Tongue (tissue), 2 donors: ENCODE measurements around the gene EPS8. TPM values are rescaled to one million over a fixed set of nuclear protein-coding genes. Genes with fewer than 3 reads are reported as not detected.

Experiments
- DNase-seq: peaks from one replicate; pipeline ENCODE4 v3.0.0-alpha.2; 2015
- total RNA-seq: library from RNA; depleted of rRNA; stranded (reverse); fragments of >200 nt; gene quantifications from one replicate; pipeline ENCODE4 v1.2.3, GENCODE V29; 2014

Gene EPS8
- 39.8 TPM for total RNA-seq

GRCh38 chr12:15789220-15790171 is at the start of gene EPS8:
EPS8 (minus strand) TSS chr12:15789388; CDS start chr12:15682951, 106,437 bp downstream.
- peak; percentile 95 for DNase-seq

- peak; percentile 22 for DNase-seq
Measured at GRCh38 chr12:15837141-15837790, 48.1 kb upstream of the EPS8 start.

- DNase-seq, result no peak
Measured at GRCh38 chr12:15834575-15834974, 45.4 kb upstream of the EPS8 start.

GRCh38 chr12:15831315-15831978 is 42.3 kb upstream of the EPS8 start:
- DNase-seq, result no peak

GRCh38 chr12:15830538-15830937 is 41.4 kb upstream of the EPS8 start:
- DNase-seq, result no peak

DNA sequence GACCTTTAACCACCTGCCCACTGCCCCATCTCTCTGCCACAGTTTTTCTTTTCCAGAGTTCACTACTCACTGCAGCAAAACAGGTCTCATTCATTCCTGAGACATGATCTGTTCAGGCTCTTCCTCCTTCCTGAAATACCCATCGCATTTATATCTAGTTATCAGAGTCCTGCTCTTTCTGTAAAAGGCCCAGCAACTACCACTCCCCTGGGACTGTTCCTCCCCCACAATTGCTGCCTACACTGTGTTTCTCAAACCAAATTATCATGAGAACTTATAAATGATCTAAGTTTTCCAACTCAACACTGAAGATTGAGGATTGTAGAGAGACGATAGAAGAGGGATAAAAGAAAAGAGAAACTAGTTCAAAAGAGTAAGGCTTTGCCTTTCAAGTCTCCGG is 40.8 kb upstream of the EPS8 start:
- no peak for DNase-seq

- no peak for DNase-seq
Measured at GRCh38 chr12:15829255-15829654, 40.1 kb upstream of the EPS8 start.

- no peak for DNase-seq
Measured at GRCh38 chr12:15827136-15827535, 37.9 kb upstream of the EPS8 start.

DNA sequence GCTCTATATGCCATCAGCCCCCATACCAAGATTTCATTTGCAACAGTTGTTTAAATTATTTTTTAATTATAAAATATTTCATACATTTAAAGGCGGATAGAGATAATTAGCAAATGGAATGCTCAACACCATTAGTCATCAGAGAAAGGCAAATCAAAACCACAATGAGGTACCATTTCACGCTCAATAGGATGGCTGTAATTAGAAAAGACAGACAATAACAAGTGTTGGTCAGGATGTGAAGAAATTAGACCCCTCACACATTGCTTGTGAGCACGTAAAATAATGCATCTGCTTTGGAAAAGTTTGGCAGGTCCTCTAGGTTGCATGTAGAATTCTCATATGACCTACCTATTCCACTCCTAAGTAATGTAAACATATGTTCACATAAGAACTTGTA is 35.3 kb upstream of the EPS8 start:
- no peak for DNase-seq

GRCh38 chr12:15823360-15824128 is 34.4 kb upstream of the EPS8 start:
- DNase-seq, result no peak

DNA sequence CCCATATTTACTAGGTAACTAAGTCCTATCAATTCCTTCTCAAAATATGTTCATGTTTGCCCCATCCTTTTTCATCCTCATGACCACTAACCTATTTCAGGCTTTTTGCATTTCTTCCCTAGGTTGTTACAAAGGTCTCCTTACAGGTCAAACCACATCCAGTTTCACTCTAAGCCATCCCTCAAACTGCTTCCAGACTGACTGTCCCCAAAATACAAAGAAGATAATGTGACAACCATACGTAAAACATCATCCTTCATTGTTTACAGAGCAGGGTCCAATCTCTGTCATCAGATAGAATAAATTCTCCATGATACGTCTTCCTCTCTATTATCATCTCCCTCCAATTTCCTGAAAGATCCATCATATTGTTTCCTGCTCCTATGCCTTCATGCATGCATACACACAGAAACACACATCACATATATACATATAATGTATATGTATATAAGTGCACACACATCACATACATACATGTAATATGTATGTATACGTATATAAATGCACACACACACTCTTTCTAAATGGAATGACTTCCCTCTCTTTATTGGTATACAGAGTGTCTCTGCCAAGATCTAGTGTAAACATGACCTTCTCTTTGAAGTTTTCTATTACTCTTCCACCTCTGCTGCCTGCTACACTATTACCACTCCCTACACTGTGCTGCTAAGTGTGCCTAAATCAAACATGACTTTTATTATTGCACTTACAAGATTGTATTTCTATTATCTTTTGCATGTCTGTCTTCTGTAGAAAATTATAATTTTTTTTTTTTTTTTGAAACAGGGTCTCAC is 30.7 kb upstream of the EPS8 start:
- DNase-seq, result no peak

GRCh38 chr12:15818418-15818817 is 29.2 kb upstream of the EPS8 start:
- DNase-seq, result no peak

GRCh38 chr12:15815730-15816129 is 26.5 kb upstream of the EPS8 start:
- no peak for DNase-seq

DNA sequence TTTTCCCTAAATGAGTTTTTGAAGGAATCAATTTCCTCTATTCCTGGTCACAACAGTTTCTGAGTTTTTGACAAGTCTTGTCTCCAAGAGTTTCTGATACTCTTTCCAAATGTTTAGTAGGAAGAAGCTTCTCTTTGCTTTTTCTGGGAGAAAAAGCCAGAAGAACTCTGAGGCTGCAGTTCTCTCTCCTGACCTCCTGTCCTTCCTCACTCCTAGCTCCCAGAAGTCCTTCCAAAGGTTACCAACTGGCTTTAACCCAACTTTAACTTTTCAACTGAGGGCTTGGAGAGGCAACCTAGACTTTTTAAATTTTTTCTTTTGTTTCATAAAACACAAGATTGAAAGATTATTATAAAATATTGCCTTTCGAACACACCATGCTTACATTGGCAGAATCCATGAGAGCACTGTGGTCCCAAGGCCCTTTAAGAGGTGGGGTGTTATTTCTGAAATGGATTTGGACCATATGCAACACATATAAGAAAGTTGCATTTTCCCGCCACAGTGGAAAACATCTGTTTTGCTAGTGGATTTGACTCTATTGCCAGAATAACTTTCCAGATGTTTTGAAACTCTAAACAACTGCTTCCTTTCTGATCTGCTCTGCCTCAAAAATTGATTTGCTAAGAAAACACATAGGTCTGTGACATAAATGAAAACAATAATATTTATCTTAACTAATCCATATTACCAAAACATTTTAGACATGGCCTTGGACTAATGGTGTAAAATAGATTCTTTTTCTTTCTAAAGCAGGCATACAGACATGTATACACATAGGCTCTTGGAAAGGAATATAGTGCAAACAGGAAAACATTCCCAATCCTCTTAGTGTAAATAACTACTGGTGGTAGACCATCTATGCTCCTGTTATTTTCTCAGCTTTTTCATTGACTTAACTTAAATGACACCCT is 22.3 kb upstream of the EPS8 start:
- peak; percentile 91 for DNase-seq

GRCh38 chr12:15808652-15809051 is 19.5 kb upstream of the EPS8 start:
- DNase-seq, result peak; percentile 43

- no peak for DNase-seq
Measured at GRCh38 chr12:15808250-15808649, 19.1 kb upstream of the EPS8 start.

- no peak for DNase-seq
Measured at GRCh38 chr12:15806826-15807225, 17.6 kb upstream of the EPS8 start.

GRCh38 chr12:15801770-15802744 is 12.9 kb upstream of the EPS8 start:
- DNase-seq, result no peak

DNA sequence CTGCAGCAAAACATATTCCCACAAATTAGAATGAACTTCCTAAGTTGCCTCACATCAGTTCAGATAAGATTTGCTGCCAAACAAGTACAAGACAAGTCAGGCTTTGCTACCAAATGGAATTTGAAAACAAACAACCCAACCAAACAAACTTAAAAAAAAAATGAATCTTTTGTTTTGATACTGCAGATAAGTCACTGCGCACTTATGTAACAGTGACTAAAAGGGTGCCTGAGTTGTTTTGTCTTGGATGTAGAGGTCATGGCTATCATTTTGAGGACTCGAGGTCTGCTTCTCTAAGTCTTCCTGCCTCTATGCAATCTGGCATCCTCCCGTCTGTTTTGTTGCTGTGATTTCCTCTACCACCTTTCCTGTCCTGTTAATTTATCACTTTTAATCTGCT is 11.1 kb upstream of the EPS8 start:
- no peak for DNase-seq
